Esophagus muscularis mucosa (tissue), 3 donors: Measurements from ENCODE around the gene ACSF2.

Experiments used
- CTCF ChIP-seq, 3 experiments: fragments of 200-600 bp in 2 of 3; fragments of 450-650 bp in 1 of 3; sonication (generic) in 2 of 3; IDR thresholded peaks; one replicate each; pipeline ENCODE4 v1.5.1; 2017 to 2019; ENCODE audit warnings: antibody characterized with exemption in 3 of 3, mild to moderate bottlenecking in 2 of 3, moderate library complexity in 1 of 3
- POLR2A ChIP-seq: fragments of 450-650 bp; IDR thresholded peaks from one replicate; pipeline ENCODE4 v1.6.1; 2017; ENCODE audit warnings: antibody characterized with exemption, moderate library complexity, mild to moderate bottlenecking, low read depth
- POLR2AphosphoS5 ChIP-seq, 2 donors: sonication (generic); formaldehyde crosslinking; IDR thresholded peaks; one replicate each; pipeline ENCODE4 v1.6.1; 2017; ENCODE audit warnings: antibody characterized with exemption in 2 of 2

- no peak for TF ChIP-seq CTCF (IDR thresholded peaks at IDR 0.05)
- TF ChIP-seq POLR2AphosphoS5 (IDR thresholded peaks at IDR 0.05): no peak
- TF ChIP-seq POLR2A: no peak
Measured at GRCh38 chr17:50480142-50480764, 54.2 kb downstream of the ACSF2 start.
